KMS-11 (cell line): ENCODE measurements around the gene TOP1.
"Not testable (repeated sequence)": the region's sequence is repeated elsewhere in the genome, so short reads cannot be mapped to it uniquely, and the experiment has no call there.

ENCODE experiments used
- H2AFZ ChIP-seq: fragments of 200-600 bp; sonication (generic); 2 replicates; pipeline ENCODE4 v1.6.1; 2016; ENCODE audit warnings: antibody characterized with exemption, mixed run types, low read depth
- H3K27ac ChIP-seq: fragments of 200-600 bp; sonication (generic); 2 replicates; pipeline ENCODE4 v1.6.1; 2016; ENCODE audit warnings: mild to moderate bottlenecking, mixed run types
- H3K27me3 ChIP-seq: fragments of 200-600 bp; sonication (generic); 2 replicates; pipeline ENCODE4 v1.6.1; 2017; ENCODE audit warnings: mild to moderate bottlenecking, low read depth, mixed run types, moderate library complexity; ENCODE audit not compliant: insufficient read depth
- H3K36me3 ChIP-seq: fragments of 200-600 bp; sonication (generic); 2 replicates; pipeline ENCODE4 v1.6.1; 2017; ENCODE audit warnings: mild to moderate bottlenecking, mixed run types; ENCODE audit not compliant: insufficient read depth
- H3K4me1 ChIP-seq: fragments of 200-600 bp; sonication (generic); 2 replicates; pipeline ENCODE4 v1.6.1; 2016; ENCODE audit warnings: mild to moderate bottlenecking, low read depth, mixed run types; ENCODE audit not compliant: poor library complexity, severe bottlenecking
- H3K4me2 ChIP-seq: fragments of 200-600 bp; sonication (generic); 2 replicates; pipeline ENCODE4 v1.7.0; 2016; ENCODE audit warnings: mild to moderate bottlenecking, mixed run types
- H3K4me3 ChIP-seq: fragments of 200-600 bp; sonication (generic); IDR thresholded peaks from 2 replicates; pipeline ENCODE4 v1.6.1; 2017; ENCODE audit warnings: low read depth, low read length, mixed read lengths; ENCODE audit not compliant: insufficient read depth
- H3K79me2 ChIP-seq: fragments of 200-600 bp; sonication (generic); 2 replicates; pipeline ENCODE4 v1.6.1; 2016; ENCODE audit warnings: low read depth, mixed run types; ENCODE audit not compliant: insufficient read depth
- H3K9ac ChIP-seq: fragments of 200-600 bp; sonication (generic); 2 replicates; pipeline ENCODE4 v1.6.1; 2016; ENCODE audit warnings: mild to moderate bottlenecking, mixed run types
- H4K20me1 ChIP-seq: fragments of 200-600 bp; sonication (generic); 2 replicates; pipeline ENCODE4 v1.6.1; 2016; ENCODE audit warnings: mild to moderate bottlenecking, mixed run types; ENCODE audit not compliant: insufficient read depth
- CTCF ChIP-seq: fragments of 200-600 bp; sonication (generic); conservative IDR thresholded peaks from 2 replicates; pipeline ENCODE4 v1.6.1; 2017; ENCODE audit warnings: low read depth, mild to moderate bottlenecking, antibody characterized with exemption, low read length, moderate library complexity, mixed read lengths

TOP1 gene

GRCh38 chr20:41126719-41127118, 98.1 kb downstream of the TOP1 start:
- no peaks in the 10 kb centered on the region for H3K27me3 ChIP-seq
- H3K4me3 ChIP-seq, result no peak overlapping the region
- no peak overlapping the region for H3K9ac ChIP-seq
- H3K36me3 ChIP-seq, result no peaks in the 10 kb centered on the region
- H3K4me2 ChIP-seq, result no peak overlapping the region
- peaks cover 5% of the 10 kb centered on the region for H3K4me1 ChIP-seq
- TF ChIP-seq CTCF, result no peak
- no peak overlapping the region for H3K27ac ChIP-seq
- no peaks in the 10 kb centered on the region for H3K79me2 ChIP-seq
- no peak overlapping the region for H2AFZ ChIP-seq
- no peaks in the 10 kb centered on the region for H4K20me1 ChIP-seq

GRCh38 chr20:41128317-41128716, 99.7 kb downstream of the TOP1 start:
- not testable (repeated sequence) for H3K36me3 ChIP-seq, H3K4me1 ChIP-seq, H3K4me3 ChIP-seq, H3K79me2 ChIP-seq, H3K9ac ChIP-seq, H3K27ac ChIP-seq, H4K20me1 ChIP-seq, H3K27me3 ChIP-seq, H3K4me2 ChIP-seq, H2AFZ ChIP-seq

- H4K20me1 ChIP-seq, result no peaks in the 10 kb centered on the region
- no peaks in the 10 kb centered on the region for H3K27me3 ChIP-seq
- no peak for TF ChIP-seq CTCF
- no peak overlapping the region for H2AFZ ChIP-seq
- H3K9ac ChIP-seq, result no peak overlapping the region
- H3K27ac ChIP-seq, result no peak overlapping the region
- H3K79me2 ChIP-seq, result no peaks in the 10 kb centered on the region
- H3K4me2 ChIP-seq, result no peak overlapping the region
- peaks cover 8% of the 10 kb centered on the region for H3K4me1 ChIP-seq
- no peaks in the 10 kb centered on the region for H3K36me3 ChIP-seq
- no peak overlapping the region for H3K4me3 ChIP-seq
Observed at GRCh38 chr20:41131594-41132387, 103.2 kb downstream of the TOP1 start.

GRCh38 chr20:41132388-41132775, 103.8 kb downstream of the TOP1 start:
- H4K20me1 ChIP-seq, H3K36me3 ChIP-seq, H3K4me3 ChIP-seq, H2AFZ ChIP-seq, H3K4me2 ChIP-seq, H3K27me3 ChIP-seq, H3K9ac ChIP-seq, H3K4me1 ChIP-seq, H3K27ac ChIP-seq, H3K79me2 ChIP-seq: not testable (repeated sequence)

- no peaks in the 10 kb centered on the region for H3K27me3 ChIP-seq
- no peak for TF ChIP-seq CTCF
- H3K79me2 ChIP-seq, result no peaks in the 10 kb centered on the region
- H3K27ac ChIP-seq, result no peak overlapping the region
- no peak overlapping the region for H3K4me2 ChIP-seq
- peaks cover 8% of the 10 kb centered on the region for H3K4me1 ChIP-seq
- H2AFZ ChIP-seq, result no peak overlapping the region
- H3K9ac ChIP-seq, result no peak overlapping the region
- no peak overlapping the region for H3K4me3 ChIP-seq
- no peaks in the 10 kb centered on the region for H3K36me3 ChIP-seq
- no peaks in the 10 kb centered on the region for H4K20me1 ChIP-seq
Observed at GRCh38 chr20:41133709-41134361, 105.2 kb downstream of the TOP1 start.
